ENCODE data around the gene MBD2. TPM values are rescaled to one million over a fixed set of nuclear protein-coding genes. Genes with fewer than 3 reads are reported as not detected.

The MBD2 gene
- total RNA-seq, 5 donors from 2014 or later (not counting 1 experiment from before 2014, with no cell fraction given): 83.8 to 107 (median 97.5) TPM

DNA sequence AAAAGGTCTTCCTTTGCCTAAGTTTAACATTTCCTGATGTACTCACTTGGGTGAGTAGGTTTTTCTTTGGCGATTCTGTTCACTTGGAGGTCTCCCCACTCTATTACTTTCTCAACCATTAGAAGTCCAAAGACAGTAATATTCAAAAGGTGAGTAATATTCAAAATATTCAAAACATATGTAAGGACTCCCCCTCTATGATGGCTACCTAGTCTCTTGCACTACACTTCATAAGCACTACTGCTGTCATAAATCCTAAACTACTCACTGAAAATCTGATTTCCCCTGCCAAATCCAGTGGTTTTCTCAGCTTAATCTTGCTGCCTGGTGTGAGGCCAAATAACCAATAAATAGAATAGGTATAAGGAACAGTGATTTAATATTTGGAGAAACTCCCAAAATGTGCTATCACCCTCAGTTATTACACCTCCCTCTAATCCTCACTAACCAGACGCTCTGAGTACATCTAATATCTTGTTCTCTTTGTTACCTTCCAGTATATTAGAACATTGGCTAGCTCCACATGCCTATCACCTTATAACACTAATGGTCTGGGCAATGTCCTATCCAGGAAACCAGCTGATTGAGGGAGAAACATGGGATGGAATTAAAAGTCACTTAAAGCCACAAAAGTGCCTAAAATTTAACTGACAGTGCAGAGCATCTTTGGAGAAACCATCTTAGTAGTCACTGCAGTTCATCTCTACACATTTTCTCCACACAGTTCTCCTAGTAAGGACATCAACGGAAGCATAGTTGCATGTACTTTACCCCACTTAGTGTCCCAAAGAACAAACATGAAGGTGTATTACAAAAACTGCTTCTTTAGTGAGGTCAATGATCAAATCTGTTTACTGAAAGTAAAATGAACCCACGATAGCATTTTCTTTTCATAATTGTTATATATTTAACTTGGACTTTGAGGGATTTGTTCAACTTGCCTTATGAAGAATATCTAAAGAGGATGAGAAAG is 54.8 kb downstream of the MBD2 start:
- CTCF ChIA-PET: no interaction called here
- peaks cover 6 to 32% of the 10 kb centered on the region in 2 donors for H3K36me3 ChIP-seq (ENCODE audit: control insufficient read depth in 2 of 2, extremely low read depth in 1 of 2, insufficient read depth in 1 of 2, low read length in 1 of 2)
- POLR2A ChIA-PET: no interaction called here

DNA sequence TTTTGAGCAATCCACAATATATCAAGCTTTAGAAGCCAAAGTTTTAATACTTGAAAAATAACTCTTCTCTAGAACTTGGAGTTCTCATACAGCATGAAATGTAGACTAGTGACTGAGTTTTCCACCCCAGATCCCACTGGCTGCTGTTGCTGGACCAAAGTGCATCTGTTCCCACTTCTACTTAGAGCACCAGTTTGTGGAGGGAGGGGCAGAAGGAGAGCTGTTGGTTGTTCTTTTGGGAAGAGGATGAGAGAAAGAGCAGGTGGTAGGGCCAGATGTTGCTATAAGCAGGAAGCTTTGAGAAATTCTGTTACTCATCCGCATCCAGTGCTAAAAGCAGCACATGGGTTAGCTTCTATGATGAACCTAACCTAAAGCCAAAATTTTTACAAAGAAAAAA is 59.0 kb downstream of the MBD2 start:
- Mint-ChIP-seq H3K9me3 (no peaks in the 10 kb centered on the region), H3K27ac (no peak overlapping the region), H3K4me3 (no peak overlapping the region), H3K27me3 (no peaks in the 10 kb centered on the region), H3K36me3 (peaks cover 46% of the 10 kb centered on the region), H3K4me1 (peaks cover 0 to 3% (median 3%) of the 10 kb centered on the region in 3 donors)
- Histone ChIP-seq H3K4me3 (ENCODE audit: control insufficient read depth in 1 of 2, extremely low read depth in 1 of 2, low read length in 1 of 2) (no peak overlapping the region), H3K36me3 (ENCODE audit: control insufficient read depth in 2 of 2, extremely low read depth in 1 of 2, insufficient read depth in 1 of 2, low read length in 1 of 2) (peaks cover 6 to 55% of the 10 kb centered on the region in 2 donors), H3K4me1 (ENCODE audit: control insufficient read depth in 1 of 2, extremely low read depth in 1 of 2, insufficient read depth in 2 of 2, low read length in 2 of 2) (no peaks in the 10 kb centered on the region), H3K27ac (ENCODE audit: low read length) (no peak overlapping the region), H3K9me3 (no peaks in the 10 kb centered on the region), H3K27me3 (replicated peaks in 1 of 2; ENCODE audit: control insufficient read depth in 2 of 2, extremely low read depth in 1 of 2, insufficient read depth in 2 of 2, low read length in 1 of 2) (no peaks in the 10 kb centered on the region)
- ATAC-seq (replicated peaks in 1 of 4) (no peak), DNase-seq (no peak)
- WGBS (ENCODE audit: insufficient coverage): no CpG with 5 or more reads among the region's 1 CpG
- POLR2A ChIA-PET: interaction anchor here in 1 of 2 donors (0.7 kb wide), 1 partner anchor 288 kb away, joined by 3 read pairs; no protein-coding TSS in a partner anchor
- CTCF ChIA-PET: interaction anchor here in 1 of 2 donors (0.8 kb wide), 1 partner anchor 33 kb away, joined by 3 read pairs; no protein-coding TSS in a partner anchor

More for the DNA sequence above, 54.8 kb downstream of the MBD2 start:
- H3K27ac ChIP-seq (ENCODE audit: low read length): no peak overlapping the region
- Mint-ChIP-seq H3K9me3 (no peaks in the 10 kb centered on the region), H3K4me3 (no peak overlapping the region), H3K27ac (no peak overlapping the region), H3K36me3 (peaks cover 37% of the 10 kb centered on the region), H3K4me1 (peaks cover 0 to 14% (median 14%) of the 10 kb centered on the region in 3 donors), H3K27me3 (no peaks in the 10 kb centered on the region)
- H3K4me1 ChIP-seq (ENCODE audit: control insufficient read depth in 1 of 2, extremely low read depth in 1 of 2, insufficient read depth in 2 of 2, low read length in 2 of 2): peaks cover 0 to 3% of the 10 kb centered on the region in 2 experiments
- no peaks in the 10 kb centered on the region for H3K9me3 ChIP-seq
- DNase-seq: no peak
- no peaks in the 10 kb centered on the region for H3K27me3 ChIP-seq (replicated peaks in 1 of 2; ENCODE audit: control insufficient read depth in 2 of 2, extremely low read depth in 1 of 2, insufficient read depth in 2 of 2, low read length in 1 of 2)
- WGBS (ENCODE audit: insufficient coverage): no CpG with 5 or more reads among the region's 4 CpGs
- ATAC-seq (replicated peaks in 1 of 4): no peak
- no peak overlapping the region for H3K4me3 ChIP-seq (ENCODE audit: control insufficient read depth in 1 of 2, extremely low read depth in 1 of 2, low read length in 1 of 2)

DNA sequence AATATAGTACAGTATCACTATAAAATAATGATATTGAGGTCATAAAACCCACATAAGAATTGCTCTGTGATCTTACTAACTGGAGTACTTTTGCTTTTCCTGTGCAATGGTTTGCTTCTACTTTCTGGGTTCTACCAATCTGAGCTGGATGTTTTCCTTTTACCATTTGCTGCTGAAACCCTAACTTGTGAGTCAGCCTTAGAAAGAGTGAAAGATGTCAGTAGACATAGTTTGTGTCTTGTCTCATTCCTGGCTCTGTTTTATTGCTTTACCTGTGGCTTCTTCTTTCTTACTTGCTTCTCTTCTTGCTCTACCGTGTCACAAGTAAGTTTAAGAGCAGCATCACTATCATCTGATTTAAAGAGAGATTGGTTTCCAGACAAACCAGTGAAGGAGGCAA is 61.0 kb downstream of the MBD2 start:
- ATAC-seq (replicated peaks in 1 of 4): no peak
- no CpG with 5 or more reads among the region's 1 CpG for WGBS (ENCODE audit: insufficient coverage)
- ChIA-PET CTCF (no interaction called here), POLR2A (no interaction called here)
- Histone ChIP-seq H3K4me1 (ENCODE audit: control insufficient read depth in 1 of 2, extremely low read depth in 1 of 2, insufficient read depth in 2 of 2, low read length in 2 of 2) (no peaks in the 10 kb centered on the region), H3K27ac (ENCODE audit: low read length) (no peak overlapping the region), H3K9me3 (no peaks in the 10 kb centered on the region), H3K36me3 (ENCODE audit: control insufficient read depth in 2 of 2, extremely low read depth in 1 of 2, insufficient read depth in 1 of 2, low read length in 1 of 2) (peaks cover 3 to 69% of the 10 kb centered on the region in 2 donors), H3K4me3 (ENCODE audit: control insufficient read depth in 1 of 2, extremely low read depth in 1 of 2, low read length in 1 of 2) (no peak overlapping the region), H3K27me3 (replicated peaks in 1 of 2; ENCODE audit: control insufficient read depth in 2 of 2, extremely low read depth in 1 of 2, insufficient read depth in 2 of 2, low read length in 1 of 2) (no peaks in the 10 kb centered on the region)
- Mint-ChIP-seq H3K27ac (peak overlapping the region; percentile 5 to 39), H3K4me3 (no peak overlapping the region), H3K27me3 (no peaks in the 10 kb centered on the region), H3K9me3 (no peaks in the 10 kb centered on the region), H3K36me3 (peaks cover 59% of the 10 kb centered on the region), H3K4me1 (peaks cover 0 to 3% (median 0%) of the 10 kb centered on the region in 3 donors)
- no peak for DNase-seq

DNA sequence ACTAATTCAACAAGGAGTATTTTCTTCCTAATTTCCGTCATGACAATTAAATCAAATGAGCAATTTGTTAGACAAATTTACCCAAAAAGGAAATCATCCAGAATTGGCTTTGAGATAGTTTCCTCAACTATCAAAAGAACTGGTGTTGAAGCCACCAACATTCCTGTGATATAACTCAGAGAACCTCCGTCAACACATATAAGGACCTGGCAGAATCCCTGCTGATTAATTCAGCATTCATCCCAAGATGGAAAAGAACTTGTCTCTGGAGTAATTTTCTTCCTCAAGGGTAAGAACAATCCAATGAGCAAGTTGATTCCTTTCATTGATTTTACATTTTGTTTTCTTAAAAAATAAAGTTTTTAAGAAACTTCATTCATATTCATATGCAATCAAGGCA is 62.0 kb downstream of the MBD2 start:
- CTCF ChIA-PET: no interaction called here
- H3K4me1 Mint-ChIP-seq: peaks cover 0 to 3% (median 0%) of the 10 kb centered on the region in 3 donors
- no peak for DNase-seq
- Histone ChIP-seq H3K36me3 (ENCODE audit: control insufficient read depth in 2 of 2, extremely low read depth in 1 of 2, insufficient read depth in 1 of 2, low read length in 1 of 2) (peaks cover 3 to 79% of the 10 kb centered on the region in 2 donors), H3K27ac (ENCODE audit: low read length) (no peak overlapping the region), H3K4me3 (ENCODE audit: control insufficient read depth in 1 of 2, extremely low read depth in 1 of 2, low read length in 1 of 2) (no peak overlapping the region), H3K4me1 (ENCODE audit: control insufficient read depth in 1 of 2, extremely low read depth in 1 of 2, insufficient read depth in 2 of 2, low read length in 2 of 2) (no peaks in the 10 kb centered on the region), H3K9me3 (no peaks in the 10 kb centered on the region), H3K27me3 (replicated peaks in 1 of 2; ENCODE audit: control insufficient read depth in 2 of 2, extremely low read depth in 1 of 2, insufficient read depth in 2 of 2, low read length in 1 of 2) (no peaks in the 10 kb centered on the region)
- WGBS (ENCODE audit: insufficient coverage): no CpG with 5 or more reads among the region's 2 CpGs
- no peak for ATAC-seq (replicated peaks in 1 of 4)
- no peak overlapping the region for H3K4me3 Mint-ChIP-seq
- POLR2A ChIA-PET: interaction anchor here in 1 of 2 donors (0.7 kb wide), 1 partner anchor 11 kb away, joined by 3 read pairs; no protein-coding TSS in a partner anchor
- no peaks in the 10 kb centered on the region for H3K27me3 Mint-ChIP-seq
- no peaks in the 10 kb centered on the region for H3K9me3 Mint-ChIP-seq
- no peak overlapping the region for H3K27ac Mint-ChIP-seq
- peaks cover 67% of the 10 kb centered on the region for H3K36me3 Mint-ChIP-seq

DNA sequence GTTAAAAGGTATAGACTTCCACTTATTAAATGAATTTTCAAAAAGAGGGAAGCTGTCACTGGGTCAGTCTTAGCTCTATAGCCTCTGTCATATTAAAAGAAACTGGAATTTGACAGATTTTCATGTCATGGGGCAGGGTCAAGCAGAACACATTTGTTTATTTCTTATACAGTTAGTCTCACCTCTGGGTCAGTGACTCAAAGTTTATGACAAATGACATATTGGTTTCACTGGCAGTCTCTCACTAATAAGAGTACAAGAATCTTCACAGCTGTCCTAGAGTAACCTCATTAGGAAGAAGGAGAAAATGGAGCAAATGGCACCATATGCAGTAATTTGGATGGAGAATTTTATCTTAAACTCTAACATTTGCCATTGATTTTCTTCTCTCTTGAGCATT is 63.2 kb downstream of the MBD2 start:
- no peaks in the 10 kb centered on the region for H3K27me3 ChIP-seq (replicated peaks in 1 of 2; ENCODE audit: control insufficient read depth in 2 of 2, extremely low read depth in 1 of 2, insufficient read depth in 2 of 2, low read length in 1 of 2)
- H3K27ac Mint-ChIP-seq: no peak overlapping the region
- peaks cover 3 to 84% of the 10 kb centered on the region in 2 donors for H3K36me3 ChIP-seq (ENCODE audit: control insufficient read depth in 2 of 2, extremely low read depth in 1 of 2, insufficient read depth in 1 of 2, low read length in 1 of 2)
- no peak overlapping the region for H3K27ac ChIP-seq (ENCODE audit: low read length)
- DNase-seq: no peak
- no peak overlapping the region for H3K4me3 ChIP-seq (ENCODE audit: control insufficient read depth in 1 of 2, extremely low read depth in 1 of 2, low read length in 1 of 2)
- no peaks in the 10 kb centered on the region for H3K27me3 Mint-ChIP-seq
- H3K36me3 Mint-ChIP-seq: peaks cover 66% of the 10 kb centered on the region
- no peaks in the 10 kb centered on the region for H3K9me3 Mint-ChIP-seq
- H3K4me1 ChIP-seq (ENCODE audit: control insufficient read depth in 1 of 2, extremely low read depth in 1 of 2, insufficient read depth in 2 of 2, low read length in 2 of 2): no peaks in the 10 kb centered on the region
- CTCF ChIA-PET: no interaction called here
- no peak for ATAC-seq (replicated peaks in 1 of 4)
- H3K9me3 ChIP-seq: no peaks in the 10 kb centered on the region
- POLR2A ChIA-PET: no interaction called here
- H3K4me3 Mint-ChIP-seq: no peak overlapping the region
- H3K4me1 Mint-ChIP-seq: peaks cover 0 to 3% (median 0%) of the 10 kb centered on the region in 3 donors

DNA sequence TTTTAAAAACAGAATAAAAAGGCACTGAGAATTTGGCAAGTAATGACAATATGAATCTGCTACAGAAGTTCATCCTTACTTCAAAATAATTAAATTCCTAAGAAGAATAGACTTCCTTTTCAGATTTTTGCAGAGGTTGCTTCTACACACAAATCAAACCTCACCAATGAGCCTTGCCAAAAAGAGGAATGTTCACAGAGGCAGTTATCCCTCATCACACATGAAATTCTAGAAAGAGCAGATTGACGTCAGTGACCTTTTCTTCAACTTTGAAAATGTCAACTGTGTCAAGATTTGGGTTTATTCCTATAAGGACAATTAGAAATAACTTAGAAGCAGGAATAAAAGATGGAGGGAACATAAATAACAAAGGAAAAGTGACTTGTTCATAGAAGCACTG is 64.6 kb downstream of the MBD2 start:
- WGBS (ENCODE audit: insufficient coverage): no CpG with 5 or more reads among the region's 1 CpG
- H3K4me3 Mint-ChIP-seq: no peak overlapping the region
- H3K4me3 ChIP-seq (ENCODE audit: control insufficient read depth in 1 of 2, extremely low read depth in 1 of 2, low read length in 1 of 2): no peak overlapping the region
- no peaks in the 10 kb centered on the region for H3K4me1 ChIP-seq (ENCODE audit: control insufficient read depth in 1 of 2, extremely low read depth in 1 of 2, insufficient read depth in 2 of 2, low read length in 2 of 2)
- peaks cover 0 to 82% of the 10 kb centered on the region in 2 donors for H3K36me3 ChIP-seq (ENCODE audit: control insufficient read depth in 2 of 2, extremely low read depth in 1 of 2, insufficient read depth in 1 of 2, low read length in 1 of 2)
- no peaks in the 10 kb centered on the region for H3K9me3 Mint-ChIP-seq
- no peak overlapping the region for H3K27ac ChIP-seq (ENCODE audit: low read length)
- H3K27me3 ChIP-seq (replicated peaks in 1 of 2; ENCODE audit: control insufficient read depth in 2 of 2, extremely low read depth in 1 of 2, insufficient read depth in 2 of 2, low read length in 1 of 2): no peaks in the 10 kb centered on the region
- ChIA-PET CTCF (no interaction called here), POLR2A (no interaction called here)
- H3K27ac Mint-ChIP-seq: no peak overlapping the region
- H3K36me3 Mint-ChIP-seq: peaks cover 72% of the 10 kb centered on the region
- peaks cover 0 to 3% (median 0%) of the 10 kb centered on the region in 3 donors for H3K4me1 Mint-ChIP-seq
- ATAC-seq (replicated peaks in 1 of 4) (no peak), DNase-seq (no peak)
- H3K27me3 Mint-ChIP-seq: no peaks in the 10 kb centered on the region
- no peaks in the 10 kb centered on the region for H3K9me3 ChIP-seq

All from T-cell (primary cell).